HG03060 (cell line): Measurements from ENCODE around the gene PSMB11.
A peak's percentile ranks its signal among the peaks of the same experiment; 100 is the strongest.

Experiments
- ATAC-seq: cut with Tn5 transposase; IDR thresholded peaks from one replicate; pipeline ENCODE4 v1.9.1; 2021; ENCODE audit warnings: low read depth, moderate number of reproducible peaks; ENCODE audit not compliant: unreplicated experiment

Gene PSMB11

DNA sequence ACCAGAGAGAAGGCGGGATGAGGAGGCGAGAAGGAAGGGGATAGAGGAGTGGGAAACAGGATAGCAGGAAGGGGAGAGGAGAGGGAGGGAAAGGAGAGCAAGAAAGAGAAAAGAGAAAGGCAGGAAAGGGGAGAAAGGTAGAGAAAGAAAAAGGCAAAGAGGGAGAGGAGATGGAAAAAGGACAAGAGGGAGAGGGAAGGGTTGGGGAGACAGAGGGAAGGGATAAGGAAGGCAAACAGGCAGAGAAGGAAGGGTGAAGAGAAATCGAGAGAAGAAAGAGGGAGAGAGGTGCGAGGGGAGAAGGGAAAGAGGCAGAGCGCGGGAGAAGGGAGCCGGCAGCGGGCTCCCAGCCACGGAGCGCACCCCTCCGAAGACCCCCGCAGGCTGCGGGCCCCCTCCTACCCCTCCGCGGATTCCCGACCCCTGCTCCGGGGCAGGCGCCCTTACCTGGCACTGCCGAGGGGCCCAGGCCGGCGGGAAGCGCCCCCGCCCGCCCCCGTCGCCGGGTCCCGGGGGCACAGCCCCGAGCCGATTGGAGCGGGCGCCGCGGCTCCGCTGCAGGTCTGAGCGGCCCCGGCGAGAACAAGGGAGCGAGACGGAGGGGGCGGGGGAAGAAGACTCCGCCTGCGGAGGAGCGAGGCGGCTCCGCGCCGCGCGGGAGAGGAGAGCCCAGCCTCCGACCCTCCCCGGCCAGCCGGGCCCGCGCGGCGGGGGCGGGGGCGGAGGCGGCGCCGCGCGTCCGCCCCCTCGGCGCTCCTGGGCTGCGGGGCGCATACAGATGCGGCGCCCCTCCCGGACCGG, 15.1 kb downstream of the PSMB11 start, which contains the start of gene CDH24:
TSS of gene CDH24 (minus strand) at position 565 of the 801 bp plus-strand sequence. CDS start 1,787 bp downstream, outside the sequence.
- no peak for ATAC-seq

GRCh38 chr14:23057757-23058653, 16.0 kb downstream of the PSMB11 start:
- ATAC-seq, result peak; percentile 47

DNA sequence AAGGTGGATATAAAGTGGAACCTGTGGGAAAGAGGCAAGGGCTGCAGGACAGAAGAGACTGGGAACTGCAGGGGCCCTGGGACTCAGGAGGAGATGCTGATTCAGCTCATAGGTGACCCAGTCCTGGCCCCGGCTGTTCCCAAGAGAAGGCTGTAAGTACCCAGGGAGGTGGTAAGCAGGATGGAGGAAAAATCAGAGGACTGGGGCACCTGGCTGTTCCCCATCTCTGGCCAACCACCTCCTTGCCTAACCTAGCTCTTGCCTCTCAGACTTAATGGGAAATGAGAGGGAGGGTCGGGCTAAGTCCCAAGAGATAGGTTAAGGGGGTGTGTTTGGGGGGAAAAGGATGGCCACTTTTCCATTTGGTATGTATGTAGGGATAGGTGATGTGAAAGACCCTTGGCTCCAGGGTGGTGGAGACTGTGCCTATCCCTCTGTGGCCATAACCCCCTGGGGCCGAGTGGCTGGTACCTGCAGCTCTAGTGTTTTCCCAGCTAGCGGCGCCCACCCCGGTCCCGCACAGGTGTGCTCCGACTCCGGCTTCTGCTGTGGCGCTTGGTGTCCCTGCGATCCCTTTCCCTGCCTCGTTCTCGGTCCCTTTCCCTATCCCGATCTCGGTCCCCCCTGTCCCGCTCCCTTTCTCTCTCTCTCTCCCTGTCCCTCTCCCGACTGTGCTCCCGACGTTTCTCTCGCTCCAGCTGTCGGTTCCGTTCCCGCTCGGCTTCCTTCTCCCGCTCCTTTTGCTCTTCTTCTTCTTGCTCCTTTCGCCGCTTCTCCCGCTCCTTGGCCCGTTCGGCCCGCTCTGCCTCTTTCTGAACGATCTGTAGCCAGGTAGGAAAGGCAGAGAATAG, 16.9 kb downstream of the PSMB11 start:
- ATAC-seq, result no peak

GRCh38 chr14:23060536-23061260, 18.7 kb downstream of the PSMB11 start:
- ATAC-seq, result no peak

GRCh38 chr14:23062002-23062401, 20.0 kb downstream of the PSMB11 start:
- ATAC-seq, result no peak

- no peak for ATAC-seq
Observed at GRCh38 chr14:23063601-23064000, 21.6 kb downstream of the PSMB11 start.

- no peak for ATAC-seq
Observed at GRCh38 chr14:23066368-23066767, 24.4 kb downstream of the PSMB11 start.

GRCh38 chr14:23066855-23067744, 25.1 kb downstream of the PSMB11 start:
- ATAC-seq, result no peak

DNA sequence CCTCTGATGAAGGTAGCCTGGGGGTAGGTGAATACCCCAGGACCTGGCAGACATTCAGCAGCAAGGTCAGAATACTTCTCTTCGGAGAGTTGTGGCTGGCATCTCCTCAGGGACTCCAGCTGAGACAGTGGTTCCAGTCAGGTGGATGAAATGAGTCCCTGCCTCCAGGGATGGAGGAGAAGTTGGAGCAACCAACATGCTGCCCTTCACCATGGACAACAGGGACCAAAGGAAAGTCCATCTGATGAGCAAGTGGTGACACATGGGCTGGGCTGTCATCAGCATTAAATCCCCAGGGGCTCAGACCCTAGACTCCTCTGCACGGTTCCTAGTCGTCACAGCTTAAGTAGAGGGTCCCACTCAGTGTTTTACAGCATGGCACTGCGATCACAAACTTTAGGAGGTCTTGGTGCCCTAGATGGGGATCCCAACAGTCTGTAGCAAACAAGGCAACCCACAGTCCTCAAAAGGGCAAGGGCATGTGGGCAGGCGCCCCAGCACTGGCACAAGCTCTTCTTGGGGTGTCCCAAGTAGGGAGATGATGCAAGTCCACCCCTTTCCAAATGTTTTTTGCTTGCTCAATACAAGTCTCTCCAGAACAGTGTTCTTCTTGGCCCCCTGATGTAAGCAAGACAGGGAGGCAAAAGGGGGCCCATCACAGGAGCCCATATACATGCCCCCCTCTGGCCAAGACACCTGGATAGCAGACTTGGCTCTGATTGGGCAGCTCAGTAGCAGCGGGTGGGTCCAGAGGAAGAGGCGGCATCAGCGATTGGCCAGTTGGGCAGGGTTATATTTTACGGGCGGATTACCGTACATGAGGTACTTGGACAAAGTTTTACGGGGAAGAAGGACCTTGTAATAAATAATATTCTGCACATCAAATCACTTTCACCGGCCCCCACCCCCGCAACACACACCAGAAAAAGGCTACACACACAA, 26.1 kb downstream of the PSMB11 start:
- no peak for ATAC-seq

DNA sequence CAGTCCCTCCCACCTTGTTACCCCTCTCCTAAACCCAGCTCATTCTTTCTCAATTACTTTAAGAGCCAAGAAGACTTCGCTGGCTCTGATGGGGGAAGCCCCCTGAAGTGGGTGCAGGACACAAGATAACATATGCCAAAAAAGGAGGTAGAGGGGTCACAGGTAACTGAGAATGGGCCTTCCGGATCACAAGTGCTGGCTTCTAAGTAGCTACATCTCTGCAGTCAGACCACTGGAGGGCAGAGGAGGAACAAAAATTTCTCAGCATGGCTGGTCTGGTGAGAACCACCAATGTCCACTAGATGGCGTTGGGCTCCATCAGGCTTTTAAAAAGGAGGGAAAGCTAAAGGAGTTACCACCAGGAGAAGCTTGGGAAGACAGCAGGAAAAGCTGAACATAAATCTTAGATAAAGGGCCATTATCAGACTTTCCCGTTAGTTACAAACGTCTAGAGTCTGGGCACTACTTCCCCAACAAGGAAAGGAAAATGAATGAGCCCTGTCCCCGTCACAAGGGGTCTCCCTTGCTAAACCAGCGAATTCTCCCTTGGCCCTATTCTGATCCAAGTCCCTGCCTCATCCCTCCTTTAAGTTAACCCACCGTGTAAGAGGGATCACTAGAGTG, 26.9 kb downstream of the PSMB11 start:
- no peak for ATAC-seq

DNA sequence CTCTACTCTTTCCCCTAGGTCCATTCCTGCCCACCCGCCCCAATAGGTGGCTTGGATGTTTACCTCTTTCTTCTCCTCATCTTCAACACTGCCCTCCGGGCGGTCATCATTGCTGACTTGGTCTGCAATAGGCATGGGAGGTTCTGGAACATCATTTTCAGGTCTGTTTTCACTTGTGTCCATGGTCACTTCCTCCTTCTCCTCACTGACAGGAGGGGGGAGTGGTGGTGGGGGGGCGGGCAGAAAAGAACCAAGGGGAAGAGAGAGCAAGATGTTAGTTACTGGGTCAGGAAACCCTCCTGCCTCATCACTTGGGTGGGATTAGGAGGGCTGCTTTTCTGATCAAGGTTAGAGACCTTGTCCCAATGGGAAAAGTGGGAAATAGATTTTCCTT, 27.4 kb downstream of the PSMB11 start:
- ATAC-seq, result no peak

DNA sequence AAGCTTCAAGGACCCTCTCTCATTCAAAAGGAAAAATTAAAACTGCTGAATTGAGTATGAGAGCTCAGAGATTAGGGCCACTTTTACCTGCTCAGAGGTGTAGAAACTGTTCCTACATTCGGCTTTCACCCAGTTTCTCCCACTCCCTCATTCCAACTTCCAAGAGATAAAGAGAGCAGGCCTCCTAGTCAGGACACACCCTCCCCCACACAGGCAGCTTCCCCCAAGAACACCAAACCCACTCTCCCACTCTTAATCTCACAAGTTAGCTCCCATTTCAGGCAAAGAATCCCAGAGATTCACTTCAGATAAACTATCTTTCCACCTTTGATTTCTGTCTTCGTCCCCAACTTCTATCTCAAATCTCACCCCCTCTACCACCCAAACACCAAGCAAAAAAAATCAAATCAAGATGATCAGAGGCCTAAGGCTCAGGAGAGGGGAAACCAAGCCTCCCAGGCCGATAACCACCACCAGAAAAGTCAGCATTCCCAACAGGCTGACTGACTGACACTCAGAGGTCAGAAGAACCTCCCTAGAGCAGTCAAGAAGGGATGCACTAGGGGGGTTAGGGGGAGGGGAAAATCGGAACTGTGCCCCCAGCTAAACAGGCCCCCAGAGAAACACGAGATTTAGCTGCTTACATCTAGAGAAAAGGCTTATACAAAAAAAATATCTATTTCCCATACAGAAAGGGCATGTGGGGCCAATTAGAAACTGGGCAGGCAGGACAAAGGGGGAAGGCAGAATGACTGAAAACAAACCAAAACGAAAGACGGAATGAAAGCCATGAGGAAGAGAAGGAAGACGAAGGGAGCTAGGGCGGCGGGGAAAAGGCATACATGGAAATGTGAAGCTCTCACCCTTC, 28.5 kb downstream of the PSMB11 start:
- ATAC-seq, result no peak

DNA sequence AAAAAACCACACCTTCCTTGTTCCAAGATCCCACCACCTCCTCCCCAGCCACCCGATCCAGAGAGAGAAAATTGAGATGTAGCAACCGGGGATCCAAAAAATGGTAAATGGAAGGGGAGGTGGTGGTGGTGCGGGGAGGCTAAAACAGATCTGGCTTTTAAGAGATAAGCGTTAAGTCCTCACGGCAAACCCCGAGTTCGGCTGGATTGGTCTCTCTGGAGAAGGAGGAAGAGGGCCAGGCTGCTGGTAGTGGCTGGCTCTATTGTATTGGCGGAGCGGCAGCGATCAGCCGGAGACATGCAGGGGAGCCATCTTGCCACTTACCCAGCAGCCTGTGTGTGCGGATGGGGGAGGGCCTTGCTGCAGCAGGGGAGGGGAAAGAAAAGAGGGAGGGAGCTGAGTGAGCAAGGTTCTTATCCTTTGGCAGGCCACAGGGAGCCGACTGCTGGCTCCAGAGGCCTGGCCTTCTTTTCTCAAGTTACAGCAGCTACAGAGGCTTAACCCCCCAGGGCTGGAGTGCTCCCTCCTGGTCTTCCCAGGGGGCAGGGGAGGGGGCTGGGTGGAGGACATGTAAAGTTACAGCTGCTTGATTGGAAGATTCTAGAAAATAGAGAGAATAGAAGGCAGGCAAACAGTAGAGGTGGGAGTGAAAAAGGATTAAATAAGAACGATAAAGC, 29.4 kb downstream of the PSMB11 start:
- ATAC-seq, result no peak

- no peak for ATAC-seq
Observed at GRCh38 chr14:23071921-23072539, 30.0 kb downstream of the PSMB11 start.

DNA sequence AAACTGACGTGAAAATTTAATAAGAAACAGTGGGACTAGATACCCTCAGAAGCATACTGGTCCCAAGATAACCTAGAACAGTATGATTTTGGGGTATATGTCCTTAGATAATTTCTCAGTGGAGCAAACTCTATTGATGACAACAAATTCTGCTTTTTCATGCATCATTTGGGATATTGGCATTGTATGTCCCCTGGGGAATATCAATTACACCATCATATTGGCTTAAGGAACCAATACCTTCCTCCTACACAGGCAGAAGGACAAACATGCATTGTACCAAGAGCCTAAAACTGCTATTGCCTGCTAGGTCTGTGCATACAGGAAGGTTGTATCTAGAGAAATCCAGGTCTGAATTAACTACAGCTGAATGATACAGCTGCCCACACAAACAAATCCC, 32.9 kb downstream of the PSMB11 start:
- ATAC-seq, result no peak
